ENCODE results near the gene MED31. TPM values are rescaled to one million over a fixed set of nuclear protein-coding genes. Genes with fewer than 3 reads are reported as not detected.

Gene MED31
- total RNA-seq, 1 experiment from 2014 or later = 10.6 TPM

DNA sequence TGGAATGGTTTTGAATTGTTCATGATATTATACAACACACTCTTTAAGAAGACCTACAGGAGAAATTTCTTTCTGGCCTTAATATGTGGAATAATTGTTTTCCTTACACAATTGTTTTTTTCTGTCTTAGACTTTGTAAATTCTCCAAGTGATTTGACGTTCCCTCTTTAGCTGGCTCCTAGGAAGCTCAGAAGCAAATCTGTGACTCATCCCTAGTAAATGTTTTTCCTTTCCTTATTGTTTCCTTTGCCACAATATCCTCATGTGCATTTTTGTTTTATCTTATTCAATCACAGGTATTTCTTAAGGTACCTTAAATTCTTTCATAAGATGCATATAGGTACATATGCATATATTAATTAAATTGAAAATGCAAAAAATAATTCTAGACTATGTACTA is 24.4 kb downstream of the MED31 start (continued):
- no peak for TF ChIP-seq RELA (CRISPR knock-in tag; IDR thresholded peaks at IDR 0.05; ENCODE audit: borderline replicate concordance)

DNA sequence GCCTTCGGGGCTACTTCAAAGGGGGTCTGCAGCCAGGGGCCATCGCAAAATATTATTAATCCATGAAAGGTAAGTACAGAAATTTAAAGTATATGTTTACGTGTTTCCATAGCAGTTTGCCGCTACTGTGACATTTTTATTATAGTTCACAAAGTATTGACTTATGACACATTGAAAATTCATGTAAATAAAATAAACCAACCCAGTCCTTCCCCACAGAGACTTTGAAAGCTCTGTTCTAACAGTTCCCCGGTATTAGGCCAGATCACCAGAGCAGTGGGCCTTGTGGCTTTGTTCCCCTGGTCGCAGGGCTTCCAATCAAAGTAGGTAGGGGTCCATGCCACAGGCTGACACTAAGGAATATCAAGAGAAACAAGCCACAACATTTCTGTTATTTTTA is 24.8 kb downstream of the MED31 start:
- H3K36me3 Mint-ChIP-seq = peaks cover 43% of the 10 kb centered on the region
- no peaks in the 10 kb centered on the region for H3K9me3 Mint-ChIP-seq
- no peak for TF ChIP-seq GABPB1 (CRISPR knock-in tag; IDR thresholded peaks at IDR 0.05)
- TF ChIP-seq, protein P1, sequence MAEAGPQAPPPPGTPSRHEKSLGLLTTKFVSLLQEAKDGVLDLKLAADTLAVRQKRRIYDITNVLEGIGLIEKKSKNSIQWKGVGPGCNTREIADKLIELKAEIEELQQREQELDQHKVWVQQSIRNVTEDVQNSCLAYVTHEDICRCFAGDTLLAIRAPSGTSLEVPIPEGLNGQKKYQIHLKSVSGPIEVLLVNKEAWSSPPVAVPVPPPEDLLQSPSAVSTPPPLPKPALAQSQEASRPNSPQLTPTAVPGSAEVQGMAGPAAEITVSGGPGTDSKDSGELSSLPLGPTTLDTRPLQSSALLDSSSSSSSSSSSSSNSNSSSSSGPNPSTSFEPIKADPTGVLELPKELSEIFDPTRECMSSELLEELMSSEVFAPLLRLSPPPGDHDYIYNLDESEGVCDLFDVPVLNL (CRISPR knock-in tag; IDR thresholded peaks at IDR 0.05; ENCODE audit: borderline replicate concordance, low read depth) = no peak
- TF ChIP-seq, protein P2, sequence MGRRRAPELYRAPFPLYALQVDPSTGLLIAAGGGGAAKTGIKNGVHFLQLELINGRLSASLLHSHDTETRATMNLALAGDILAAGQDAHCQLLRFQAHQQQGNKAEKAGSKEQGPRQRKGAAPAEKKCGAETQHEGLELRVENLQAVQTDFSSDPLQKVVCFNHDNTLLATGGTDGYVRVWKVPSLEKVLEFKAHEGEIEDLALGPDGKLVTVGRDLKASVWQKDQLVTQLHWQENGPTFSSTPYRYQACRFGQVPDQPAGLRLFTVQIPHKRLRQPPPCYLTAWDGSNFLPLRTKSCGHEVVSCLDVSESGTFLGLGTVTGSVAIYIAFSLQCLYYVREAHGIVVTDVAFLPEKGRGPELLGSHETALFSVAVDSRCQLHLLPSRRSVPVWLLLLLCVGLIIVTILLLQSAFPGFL (CRISPR knock-in tag; IDR thresholded peaks at IDR 0.05; ENCODE audit: borderline replicate concordance) = no peak
- no peak for TF ChIP-seq SP1 (CRISPR knock-in tag; conservative IDR thresholded peaks at IDR 0.05)
- no peak for TF ChIP-seq ZNF396 (CRISPR knock-in tag; IDR thresholded peaks at IDR 0.05; ENCODE audit: borderline replicate concordance)
- POLR2A ChIA-PET = no interaction called here
- no peak overlapping the region for H3K27ac Mint-ChIP-seq
- no peak for DNase-seq (ENCODE audit: low spot score)
- CTCF ChIA-PET = no interaction called here
- H3K4me3 Mint-ChIP-seq = no peak overlapping the region
- ATAC-seq = no peak
- no peaks in the 10 kb centered on the region for H3K27me3 Mint-ChIP-seq (ENCODE audit: low read depth)
- H3K4me1 Mint-ChIP-seq = no peaks in the 10 kb centered on the region

DNA sequence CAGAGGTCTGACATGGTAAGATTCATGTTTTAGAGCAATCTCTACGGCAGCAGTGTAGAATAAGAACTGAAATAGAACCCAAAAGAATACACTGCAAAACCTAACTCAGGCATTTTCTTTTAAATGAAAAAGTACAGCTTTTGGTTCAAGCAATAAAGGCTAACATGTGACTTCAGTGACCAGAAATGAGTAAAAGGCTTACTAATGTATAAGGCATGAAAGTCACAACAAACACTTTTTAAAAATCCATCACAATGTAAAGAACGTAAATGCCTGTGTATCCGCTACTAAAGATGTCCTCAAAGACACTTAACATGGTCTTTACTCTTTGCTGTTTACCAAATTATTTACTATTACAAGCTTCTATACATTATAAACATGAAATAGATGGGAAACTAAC is 27.5 kb downstream of the MED31 start:
- Mint-ChIP-seq H3K4me1 (no peaks in the 10 kb centered on the region), H3K36me3 (peaks cover 39% of the 10 kb centered on the region), H3K9me3 (no peaks in the 10 kb centered on the region), H3K27ac (no peak overlapping the region), H3K4me3 (no peak overlapping the region), H3K27me3 (ENCODE audit: low read depth) (no peaks in the 10 kb centered on the region)
- DNase-seq (ENCODE audit: low spot score) (no peak), ATAC-seq (no peak)
- ChIA-PET CTCF (no interaction called here), POLR2A (no interaction called here)
- TF ChIP-seq MYBL2 (CRISPR knock-in tag; IDR thresholded peaks at IDR 0.05) (no peak), SP1 (CRISPR knock-in tag; conservative IDR thresholded peaks at IDR 0.05) (no peak), MXD4 (CRISPR knock-in tag; IDR thresholded peaks at IDR 0.05; ENCODE audit: borderline replicate concordance) (no peak), TEAD1 (CRISPR knock-in tag; IDR thresholded peaks at IDR 0.05) (no peak)
- TF ChIP-seq, protein P3, sequence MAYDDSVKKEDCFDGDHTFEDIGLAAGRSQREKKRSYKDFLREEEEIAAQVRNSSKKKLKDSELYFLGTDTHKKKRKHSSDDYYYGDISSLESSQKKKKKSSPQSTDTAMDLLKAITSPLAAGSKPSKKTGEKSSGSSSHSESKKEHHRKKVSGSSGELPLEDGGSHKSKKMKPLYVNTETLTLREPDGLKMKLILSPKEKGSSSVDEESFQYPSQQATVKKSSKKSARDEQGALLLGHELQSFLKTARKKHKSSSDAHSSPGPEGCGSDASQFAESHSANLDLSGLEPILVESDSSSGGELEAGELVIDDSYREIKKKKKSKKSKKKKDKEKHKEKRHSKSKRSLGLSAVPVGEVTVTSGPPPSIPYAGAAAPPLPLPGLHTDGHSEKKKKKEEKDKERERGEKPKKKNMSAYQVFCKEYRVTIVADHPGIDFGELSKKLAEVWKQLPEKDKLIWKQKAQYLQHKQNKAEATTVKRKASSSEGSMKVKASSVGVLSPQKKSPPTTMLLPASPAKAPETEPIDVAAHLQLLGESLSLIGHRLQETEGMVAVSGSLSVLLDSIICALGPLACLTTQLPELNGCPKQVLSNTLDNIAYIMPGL (CRISPR knock-in tag; IDR thresholded peaks at IDR 0.05) = no peak
- TF ChIP-seq, protein P4, sequence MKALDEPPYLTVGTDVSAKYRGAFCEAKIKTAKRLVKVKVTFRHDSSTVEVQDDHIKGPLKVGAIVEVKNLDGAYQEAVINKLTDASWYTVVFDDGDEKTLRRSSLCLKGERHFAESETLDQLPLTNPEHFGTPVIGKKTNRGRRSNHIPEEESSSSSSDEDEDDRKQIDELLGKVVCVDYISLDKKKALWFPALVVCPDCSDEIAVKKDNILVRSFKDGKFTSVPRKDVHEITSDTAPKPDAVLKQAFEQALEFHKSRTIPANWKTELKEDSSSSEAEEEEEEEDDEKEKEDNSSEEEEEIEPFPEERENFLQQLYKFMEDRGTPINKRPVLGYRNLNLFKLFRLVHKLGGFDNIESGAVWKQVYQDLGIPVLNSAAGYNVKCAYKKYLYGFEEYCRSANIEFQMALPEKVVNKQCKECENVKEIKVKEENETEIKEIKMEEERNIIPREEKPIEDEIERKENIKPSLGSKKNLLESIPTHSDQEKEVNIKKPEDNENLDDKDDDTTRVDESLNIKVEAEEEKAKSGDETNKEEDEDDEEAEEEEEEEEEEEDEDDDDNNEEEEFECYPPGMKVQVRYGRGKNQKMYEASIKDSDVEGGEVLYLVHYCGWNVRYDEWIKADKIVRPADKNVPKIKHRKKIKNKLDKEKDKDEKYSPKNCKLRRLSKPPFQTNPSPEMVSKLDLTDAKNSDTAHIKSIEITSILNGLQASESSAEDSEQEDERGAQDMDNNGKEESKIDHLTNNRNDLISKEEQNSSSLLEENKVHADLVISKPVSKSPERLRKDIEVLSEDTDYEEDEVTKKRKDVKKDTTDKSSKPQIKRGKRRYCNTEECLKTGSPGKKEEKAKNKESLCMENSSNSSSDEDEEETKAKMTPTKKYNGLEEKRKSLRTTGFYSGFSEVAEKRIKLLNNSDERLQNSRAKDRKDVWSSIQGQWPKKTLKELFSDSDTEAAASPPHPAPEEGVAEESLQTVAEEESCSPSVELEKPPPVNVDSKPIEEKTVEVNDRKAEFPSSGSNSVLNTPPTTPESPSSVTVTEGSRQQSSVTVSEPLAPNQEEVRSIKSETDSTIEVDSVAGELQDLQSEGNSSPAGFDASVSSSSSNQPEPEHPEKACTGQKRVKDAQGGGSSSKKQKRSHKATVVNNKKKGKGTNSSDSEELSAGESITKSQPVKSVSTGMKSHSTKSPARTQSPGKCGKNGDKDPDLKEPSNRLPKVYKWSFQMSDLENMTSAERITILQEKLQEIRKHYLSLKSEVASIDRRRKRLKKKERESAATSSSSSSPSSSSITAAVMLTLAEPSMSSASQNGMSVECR (CRISPR knock-in tag; IDR thresholded peaks at IDR 0.05; ENCODE audit: borderline replicate concordance) = no peak
- TF ChIP-seq, protein P5, sequence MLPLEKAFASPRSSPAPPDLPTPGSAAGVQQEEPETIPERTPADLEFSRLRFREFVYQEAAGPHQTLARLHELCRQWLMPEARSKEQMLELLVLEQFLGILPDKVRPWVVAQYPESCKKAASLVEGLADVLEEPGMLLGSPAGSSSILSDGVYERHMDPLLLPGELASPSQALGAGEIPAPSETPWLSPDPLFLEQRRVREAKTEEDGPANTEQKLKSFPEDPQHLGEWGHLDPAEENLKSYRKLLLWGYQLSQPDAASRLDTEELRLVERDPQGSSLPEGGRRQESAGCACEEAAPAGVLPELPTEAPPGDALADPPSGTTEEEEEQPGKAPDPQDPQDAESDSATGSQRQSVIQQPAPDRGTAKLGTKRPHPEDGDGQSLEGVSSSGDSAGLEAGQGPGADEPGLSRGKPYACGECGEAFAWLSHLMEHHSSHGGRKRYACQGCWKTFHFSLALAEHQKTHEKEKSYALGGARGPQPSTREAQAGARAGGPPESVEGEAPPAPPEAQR (CRISPR knock-in tag; IDR thresholded peaks at IDR 0.05) = no peak
